AG04450 (cell line): ENCODE measurements around the gene FAM110C. TPM values are rescaled to one million over a fixed set of nuclear protein-coding genes. Genes with fewer than 3 reads are reported as not detected.
A peak's percentile ranks its signal among the peaks of the same experiment; 100 is the strongest.

Experiments used
- CTCF ChIA-PET: fragments of 300-600, 350-600 bp; formaldehyde crosslinking; extraction: SDS; loops from one replicate; lab custom pipeline; 2022; ENCODE audit warnings: antibody characterized with exemption, inconsistent platforms; lab: Charles Lee
- POLR2A ChIA-PET: fragments of 350-600 bp; formaldehyde crosslinking; extraction: SDS; loops from one replicate; lab custom pipeline; 2021; ENCODE audit warnings: antibody characterized with exemption, inconsistent platforms; lab: Yijun Ruan, JAX
- DNase-seq: peaks from one replicate; pipeline ENCODE4 v3.0.0-alpha.2; 2011; ENCODE audit warnings: low read depth, low spot score
- H3K27ac ChIP-seq: one replicate; pipeline ENCODE4 v1.5.1; 2012; ENCODE audit warnings: low read depth, low read length, control low read depth
- H3K27me3 ChIP-seq: one replicate; pipeline ENCODE4 v1.6.0; 2012; ENCODE audit warnings: low read length; ENCODE audit not compliant: control insufficient read depth, insufficient read depth
- H3K4me3 ChIP-seq: 2 replicates; pipeline ENCODE4 v1.5.1; 2011; ENCODE audit warnings: mild to moderate bottlenecking, low read depth, low read length, control low read depth
- H3K9me3 ChIP-seq: 2 replicates; pipeline ENCODE4 v1.5.1; 2012; ENCODE audit warnings: low read length; ENCODE audit not compliant: control insufficient read depth, insufficient read depth
- polyA plus RNA-seq: library from polyadenylated mRNA; depleted of rRNA; stranded (reverse); fragments of >200 nt; gene quantifications from 2 replicates; pipeline ENCODE4 v1.2.3, GENCODE V29; 2011; rRNA removed
- TF ChIP-seq, protein P1 (sequence below): IDR thresholded peaks from 2 replicates; pipeline ENCODE4 v1.5.1; 2011; ENCODE audit warnings: low read depth, low read length, control low read depth, inconsistent platforms

The FAM110C gene
- polyA plus RNA-seq, 1 experiment: not detected

DNA sequence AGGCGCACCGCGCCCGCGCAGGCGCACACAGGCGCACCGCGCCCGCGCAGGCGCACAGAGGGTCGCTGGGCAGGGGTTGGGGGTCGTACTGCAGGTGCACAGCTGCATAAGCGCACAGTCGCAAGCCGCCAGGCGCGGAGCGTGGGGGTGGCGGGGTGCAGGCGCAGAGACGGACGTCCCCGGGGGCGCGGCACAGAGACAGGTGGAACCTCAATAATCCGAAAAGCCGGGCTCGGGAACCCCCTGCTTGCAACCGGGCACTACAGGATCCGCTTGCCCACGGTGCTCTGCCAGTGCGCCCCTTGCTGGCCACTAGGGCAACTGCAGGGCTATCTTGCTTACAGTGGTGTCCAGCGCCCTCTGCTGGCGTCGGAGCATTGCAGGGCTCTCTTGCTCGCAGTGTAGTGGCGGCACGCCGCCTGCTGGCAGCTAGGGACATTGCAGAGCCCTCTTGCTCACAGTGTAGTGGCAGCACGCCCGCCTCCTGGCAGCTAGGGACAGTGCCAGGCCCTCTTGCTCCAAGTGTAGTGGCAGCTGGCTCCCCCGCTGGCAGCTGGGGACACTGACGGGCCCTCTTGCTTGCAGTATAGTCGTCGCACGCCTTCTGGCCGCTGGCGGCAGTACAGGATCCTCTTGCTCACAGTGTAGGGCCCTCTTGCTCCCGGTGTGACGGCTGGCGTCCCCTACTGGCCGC, 34.9 kb downstream of the FAM110C start:
- no peaks in the 10 kb centered on the region for H3K27me3 ChIP-seq
- peaks cover 11% of the 10 kb centered on the region for H3K9me3 ChIP-seq
- DNase-seq: no peak
- POLR2A ChIA-PET: no interaction called here
- no peak overlapping the region for H3K27ac ChIP-seq
- CTCF ChIA-PET: interaction anchor here (1.0 kb wide), 1 partner anchor 279 kb away, joined by 3 read pairs; no protein-coding TSS in a partner anchor
- TF ChIP-seq, protein P1, sequence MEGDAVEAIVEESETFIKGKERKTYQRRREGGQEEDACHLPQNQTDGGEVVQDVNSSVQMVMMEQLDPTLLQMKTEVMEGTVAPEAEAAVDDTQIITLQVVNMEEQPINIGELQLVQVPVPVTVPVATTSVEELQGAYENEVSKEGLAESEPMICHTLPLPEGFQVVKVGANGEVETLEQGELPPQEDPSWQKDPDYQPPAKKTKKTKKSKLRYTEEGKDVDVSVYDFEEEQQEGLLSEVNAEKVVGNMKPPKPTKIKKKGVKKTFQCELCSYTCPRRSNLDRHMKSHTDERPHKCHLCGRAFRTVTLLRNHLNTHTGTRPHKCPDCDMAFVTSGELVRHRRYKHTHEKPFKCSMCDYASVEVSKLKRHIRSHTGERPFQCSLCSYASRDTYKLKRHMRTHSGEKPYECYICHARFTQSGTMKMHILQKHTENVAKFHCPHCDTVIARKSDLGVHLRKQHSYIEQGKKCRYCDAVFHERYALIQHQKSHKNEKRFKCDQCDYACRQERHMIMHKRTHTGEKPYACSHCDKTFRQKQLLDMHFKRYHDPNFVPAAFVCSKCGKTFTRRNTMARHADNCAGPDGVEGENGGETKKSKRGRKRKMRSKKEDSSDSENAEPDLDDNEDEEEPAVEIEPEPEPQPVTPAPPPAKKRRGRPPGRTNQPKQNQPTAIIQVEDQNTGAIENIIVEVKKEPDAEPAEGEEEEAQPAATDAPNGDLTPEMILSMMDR: peak; percentile 25; the same call in 1 of the 2 replicates
- no peak overlapping the region for H3K4me3 ChIP-seq

DNA sequence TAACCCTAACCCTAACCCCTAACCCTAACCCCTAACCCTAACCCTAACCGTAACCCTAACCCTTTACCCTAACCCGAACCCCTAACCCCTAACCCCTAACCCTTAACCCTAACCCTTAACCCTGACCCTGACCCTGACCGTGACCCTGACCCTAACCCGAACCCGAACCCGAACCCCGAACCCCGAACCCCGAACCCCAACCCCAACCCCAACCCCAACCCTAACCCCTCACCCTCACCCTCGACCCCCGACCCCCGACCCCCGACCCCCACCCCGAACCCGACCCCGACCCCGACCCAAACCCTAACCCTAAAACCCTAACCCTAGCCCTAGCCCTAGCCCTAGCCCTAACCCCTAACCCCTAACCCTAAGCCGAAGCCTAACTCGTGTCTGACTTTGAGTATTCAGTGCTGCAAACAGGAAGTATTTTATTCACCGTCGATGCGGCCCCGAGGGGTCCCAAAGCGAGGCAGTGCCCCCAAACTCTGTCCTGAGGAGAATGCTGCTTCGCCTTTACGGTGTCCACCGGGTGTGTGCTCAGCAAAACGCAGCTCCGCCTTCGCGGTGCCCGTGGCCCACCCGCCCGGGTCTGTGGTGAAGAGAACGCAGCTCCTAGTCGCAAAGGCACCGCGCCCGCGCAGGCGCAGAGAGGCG, 36.0 kb downstream of the FAM110C start:
- Histone ChIP-seq H3K27ac (no peak overlapping the region), H3K27me3 (no peaks in the 10 kb centered on the region), H3K9me3 (peaks cover 11% of the 10 kb centered on the region), H3K4me3 (no peak overlapping the region)
- no peak for DNase-seq
- CTCF ChIA-PET: no interaction called here
- TF ChIP-seq, protein P1: no peak
- POLR2A ChIA-PET: no interaction called here

Other genes starting within 250 kb of the FAM110C start
- 23.4 and 27.6 TPM in 2 replicates for gene SH3YL1, start 217.5 kb upstream of the FAM110C start, polyA plus RNA-seq
- gene ACP1, start 218.4 kb upstream of the FAM110C start, polyA plus RNA-seq: 108 and 126 TPM in 2 replicates
- 0.14 TPM in 1 of 2 replicates, not detected in the other for gene ALKAL2, start 241.6 kb upstream of the FAM110C start, polyA plus RNA-seq